ENCODE measurements around the gene ADAMTS13. TPM values are rescaled to one million over a fixed set of nuclear protein-coding genes. Genes with fewer than 3 reads are reported as not detected.

The ADAMTS13 gene
- total RNA-seq, 1 experiment from 2014 or later = 12.0 TPM

- no peak for ATAC-seq
- TF ChIP-seq KAT7 (CRISPR knock-in tag; IDR thresholded peaks at IDR 0.05; ENCODE audit: borderline replicate concordance) (no peak), ZNF281 (CRISPR knock-in tag; IDR thresholded peaks at IDR 0.05) (no peak)
- TF ChIP-seq, protein P1, sequence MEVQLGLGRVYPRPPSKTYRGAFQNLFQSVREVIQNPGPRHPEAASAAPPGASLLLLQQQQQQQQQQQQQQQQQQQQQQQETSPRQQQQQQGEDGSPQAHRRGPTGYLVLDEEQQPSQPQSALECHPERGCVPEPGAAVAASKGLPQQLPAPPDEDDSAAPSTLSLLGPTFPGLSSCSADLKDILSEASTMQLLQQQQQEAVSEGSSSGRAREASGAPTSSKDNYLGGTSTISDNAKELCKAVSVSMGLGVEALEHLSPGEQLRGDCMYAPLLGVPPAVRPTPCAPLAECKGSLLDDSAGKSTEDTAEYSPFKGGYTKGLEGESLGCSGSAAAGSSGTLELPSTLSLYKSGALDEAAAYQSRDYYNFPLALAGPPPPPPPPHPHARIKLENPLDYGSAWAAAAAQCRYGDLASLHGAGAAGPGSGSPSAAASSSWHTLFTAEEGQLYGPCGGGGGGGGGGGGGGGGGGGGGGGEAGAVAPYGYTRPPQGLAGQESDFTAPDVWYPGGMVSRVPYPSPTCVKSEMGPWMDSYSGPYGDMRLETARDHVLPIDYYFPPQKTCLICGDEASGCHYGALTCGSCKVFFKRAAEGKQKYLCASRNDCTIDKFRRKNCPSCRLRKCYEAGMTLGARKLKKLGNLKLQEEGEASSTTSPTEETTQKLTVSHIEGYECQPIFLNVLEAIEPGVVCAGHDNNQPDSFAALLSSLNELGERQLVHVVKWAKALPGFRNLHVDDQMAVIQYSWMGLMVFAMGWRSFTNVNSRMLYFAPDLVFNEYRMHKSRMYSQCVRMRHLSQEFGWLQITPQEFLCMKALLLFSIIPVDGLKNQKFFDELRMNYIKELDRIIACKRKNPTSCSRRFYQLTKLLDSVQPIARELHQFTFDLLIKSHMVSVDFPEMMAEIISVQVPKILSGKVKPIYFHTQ (CRISPR knock-in tag; IDR thresholded peaks at IDR 0.05) = no peak
- POLR2A ChIA-PET = no interaction called here
Measured at GRCh38 chr9:133387680-133388079, 34.5 kb upstream of the ADAMTS13 start.

GRCh38 chr9:133389025-133389557, 33.1 kb upstream of the ADAMTS13 start:
- no peak for ATAC-seq
- TF ChIP-seq SMAD4 (CRISPR knock-in tag; IDR thresholded peaks at IDR 0.05) (no peak), ETV6 (CRISPR knock-in tag; IDR thresholded peaks at IDR 0.05) (no peak)
- TF ChIP-seq, protein P2, sequence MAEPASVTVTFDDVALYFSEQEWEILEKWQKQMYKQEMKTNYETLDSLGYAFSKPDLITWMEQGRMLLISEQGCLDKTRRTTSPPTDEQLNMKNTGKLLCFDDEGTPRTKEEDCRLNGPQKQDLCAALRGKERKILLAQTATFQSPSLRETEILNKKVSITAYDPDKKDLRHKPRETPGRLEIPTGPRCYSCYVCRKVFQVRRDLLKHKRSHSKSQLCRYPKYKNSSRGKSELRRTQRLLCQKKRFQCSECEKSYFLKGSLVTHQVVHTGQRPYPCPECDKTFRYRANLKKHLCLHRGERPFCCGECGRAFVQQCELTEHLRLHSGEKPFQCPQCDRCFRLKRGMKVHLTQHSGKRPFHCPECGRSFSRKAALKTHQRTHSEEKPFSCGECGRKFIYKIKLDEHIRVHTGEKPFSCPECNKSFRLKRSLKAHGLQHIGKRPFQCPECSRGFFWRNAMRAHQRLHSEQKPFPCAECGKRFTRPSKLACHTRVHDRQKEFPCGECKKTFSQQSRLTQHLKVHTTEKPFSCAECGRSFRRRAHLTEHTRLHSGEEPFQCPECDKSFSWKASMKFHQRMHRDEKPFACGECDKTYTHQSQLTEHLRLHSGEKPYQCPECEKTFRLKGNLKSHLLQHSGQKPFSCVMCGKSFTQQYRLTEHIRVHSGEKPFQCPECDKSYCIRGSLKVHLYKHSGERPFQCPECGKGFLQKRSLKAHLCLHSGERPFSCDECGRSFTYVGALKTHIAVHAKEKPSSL (CRISPR knock-in tag; conservative IDR thresholded peaks at IDR 0.05) = no peak
- Mint-ChIP-seq H3K27me3 (ENCODE audit: low read depth) (peaks cover 18% of the 10 kb centered on the region), H3K4me1 (no peaks in the 10 kb centered on the region), H3K36me3 (peaks cover 5% of the 10 kb centered on the region), H3K27ac (no peak overlapping the region), H3K4me3 (no peak overlapping the region), H3K9me3 (peaks cover 16% of the 10 kb centered on the region)
- CTCF ChIA-PET = no interaction called here
- DNase-seq (ENCODE audit: low spot score) = no peak
- POLR2A ChIA-PET = no interaction called here

More at GRCh38 chr9:133387680-133388079, 34.5 kb upstream of the ADAMTS13 start:
- no peak overlapping the region for H3K27ac Mint-ChIP-seq
- H3K4me3 Mint-ChIP-seq = no peak overlapping the region
- peaks cover 5% of the 10 kb centered on the region for H3K36me3 Mint-ChIP-seq
- H3K4me1 Mint-ChIP-seq = no peaks in the 10 kb centered on the region
- no peak for DNase-seq (ENCODE audit: low spot score)
- CTCF ChIA-PET = interaction anchor here (1.7 kb wide), 1 partner anchor 45 kb away, joined by 5 read pairs; no protein-coding TSS in a partner anchor
- H3K9me3 Mint-ChIP-seq = peaks cover 16% of the 10 kb centered on the region
- H3K27me3 Mint-ChIP-seq (ENCODE audit: low read depth) = peaks cover 18% of the 10 kb centered on the region

- no peak overlapping the region for H3K27ac Mint-ChIP-seq
- POLR2A ChIA-PET = no interaction called here
- CTCF ChIA-PET = no interaction called here
- peaks cover 5% of the 10 kb centered on the region for H3K36me3 Mint-ChIP-seq
- no peak overlapping the region for H3K4me3 Mint-ChIP-seq
- DNase-seq (ENCODE audit: low spot score) = no peak
- ATAC-seq = no peak
- H3K4me1 Mint-ChIP-seq = no peaks in the 10 kb centered on the region
- peaks cover 16% of the 10 kb centered on the region for H3K9me3 Mint-ChIP-seq
- peaks cover 18% of the 10 kb centered on the region for H3K27me3 Mint-ChIP-seq (ENCODE audit: low read depth)
- TF ChIP-seq, protein P1 (CRISPR knock-in tag; IDR thresholded peaks at IDR 0.05) = no peak
- TF ChIP-seq NFE2L1 (CRISPR knock-in tag; IDR thresholded peaks at IDR 0.05) = no peak
- TF ChIP-seq ZSCAN18 (CRISPR knock-in tag; IDR thresholded peaks at IDR 0.05) = no peak
- no peak for TF ChIP-seq RELA (CRISPR knock-in tag; IDR thresholded peaks at IDR 0.05; ENCODE audit: borderline replicate concordance)
- no peak for TF ChIP-seq RORB (CRISPR knock-in tag; IDR thresholded peaks at IDR 0.05)
- TF ChIP-seq ZNF532 (CRISPR knock-in tag; IDR thresholded peaks at IDR 0.05; ENCODE audit: borderline replicate concordance) = no peak
- no peak for TF ChIP-seq FOXP1 (CRISPR knock-in tag; IDR thresholded peaks at IDR 0.05; ENCODE audit: borderline replicate concordance)
- TF ChIP-seq, protein P3, sequence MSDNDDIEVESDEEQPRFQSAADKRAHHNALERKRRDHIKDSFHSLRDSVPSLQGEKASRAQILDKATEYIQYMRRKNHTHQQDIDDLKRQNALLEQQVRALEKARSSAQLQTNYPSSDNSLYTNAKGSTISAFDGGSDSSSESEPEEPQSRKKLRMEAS (CRISPR knock-in tag; IDR thresholded peaks at IDR 0.05) = no peak
- TF ChIP-seq NFATC4 (CRISPR knock-in tag; IDR thresholded peaks at IDR 0.05) = no peak
Measured at GRCh38 chr9:133389562-133389961, 32.6 kb upstream of the ADAMTS13 start.
